ENCODE measurements around the gene FDX2. TPM values are rescaled to one million over a fixed set of nuclear protein-coding genes. Genes with fewer than 3 reads are reported as not detected.

The FDX2 gene
- total RNA-seq, 1 experiment from 2014 or later: 21.0 TPM

DNA sequence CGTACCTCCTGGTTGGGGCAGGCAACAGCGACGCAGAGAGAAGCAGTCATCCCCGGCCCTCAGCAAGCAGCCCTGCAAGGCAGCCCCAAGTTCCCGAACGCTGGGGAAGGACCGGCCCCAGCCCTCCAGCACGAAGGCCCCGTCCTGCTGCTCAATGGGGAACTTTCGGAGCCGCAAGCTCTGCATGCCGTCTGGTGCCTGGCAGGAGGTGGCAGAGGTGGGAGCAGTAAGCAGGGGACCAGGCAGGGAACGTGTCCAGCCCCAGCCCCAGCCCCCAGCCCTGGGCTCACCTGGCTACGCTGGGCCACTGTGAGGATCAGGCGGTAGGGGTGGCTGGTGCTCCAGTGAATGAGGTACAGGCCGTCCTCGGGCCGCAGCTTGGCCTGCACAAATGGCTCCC lies 46.4 kb upstream of the FDX2 start:
- BruUV-seq (replicated peaks): no TSS peak
- no peak overlapping the region for H3K27ac ChIP-seq (ENCODE audit: low read depth, low read length)
- CTCF ChIA-PET: no interaction called here
- H3K4me3 ChIP-seq (replicated peaks in 1 of 2; ENCODE audit: low read depth in 1 of 2, low read length in 2 of 2): no peak overlapping the region
- intact Hi-C loops (cut with micrococcal nuclease): no loop called here
- no peak overlapping the region for H3K4me2 ChIP-seq (ENCODE audit: low read length)
- RAD21 ChIA-PET (ENCODE audit: low non-redundant PET in 1 of 2, low total read pairs in 2 of 2, uncharacterized antibody in 2 of 2, unreplicated experiment in 2 of 2): no interaction called here
- no peak for DNase-seq (ENCODE audit: low read depth, low spot score)
- no peak overlapping the region for H2AFZ ChIP-seq (ENCODE audit: low read depth, low read length, poor library complexity, severe bottlenecking)
- H3K36me3 ChIP-seq (ENCODE audit: control insufficient read depth in 1 of 2, insufficient read depth in 2 of 2, low read length in 2 of 2): peaks cover 13 to 16% of the 10 kb centered on the region in 2 experiments; a peak in 3 of 4 replicates
- H3K9me3 ChIP-seq (ENCODE audit: control insufficient read depth in 1 of 2, insufficient read depth in 1 of 2, low read depth in 1 of 2, low read length in 2 of 2): no peaks in the 10 kb centered on the region
- POLR2A ChIA-PET: interaction anchor here (1.5 kb wide), 1 partner anchor 73 kb away, joined by 3 read pairs; the partner anchor contains the start of gene ICAM5
- no peaks in the 10 kb centered on the region for H3K27me3 ChIP-seq (ENCODE audit: insufficient read depth, low read length)
- H3K9ac ChIP-seq (ENCODE audit: low read length): no peak overlapping the region
- no peak for ATAC-seq
- H3K9me2 ChIP-seq (ENCODE audit: insufficient read depth): no peaks in the 10 kb centered on the region
- TF ChIP-seq JUND (IDR thresholded peaks at IDR 0.05) (no peak), EGR1 (IDR thresholded peaks at IDR 0.05; ENCODE audit: low read depth) (no peak), TCF7L2 (IDR thresholded peaks at IDR 0.05; ENCODE audit: borderline replicate concordance, extremely low read depth, insufficient read depth, insufficient read length) (no peak)
- no peaks in the 10 kb centered on the region for H3K4me1 ChIP-seq (ENCODE audit: control insufficient read depth in 1 of 2, insufficient read depth in 2 of 2, low read length in 2 of 2)
- H3K79me2 ChIP-seq (ENCODE audit: insufficient read depth, low read length): no peaks in the 10 kb centered on the region
- H4K20me1 ChIP-seq (ENCODE audit: insufficient read depth): no peaks in the 10 kb centered on the region

DNA sequence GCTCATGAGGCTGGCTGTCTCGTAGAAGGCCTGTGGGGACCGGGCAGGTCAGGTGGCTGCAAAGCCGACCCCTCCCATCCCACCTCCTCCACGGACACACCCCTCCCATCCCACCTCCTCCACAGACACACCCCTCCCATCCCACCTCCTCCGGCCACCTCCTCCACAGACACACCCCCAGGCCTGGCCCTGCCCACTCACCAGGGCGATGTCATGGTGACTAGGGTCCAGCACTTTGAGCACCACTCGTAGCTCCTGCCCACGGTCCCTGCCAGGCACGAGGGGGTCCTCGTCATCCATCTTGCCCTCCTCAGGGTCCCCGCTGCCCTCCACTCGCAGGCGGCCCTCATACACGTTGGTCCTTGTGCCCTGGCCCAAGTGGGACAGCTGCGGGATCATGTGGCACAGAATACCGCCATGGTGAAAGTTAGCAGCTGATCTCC lies 45.8 kb upstream of the FDX2 start:
- Histone ChIP-seq H3K27ac (ENCODE audit: low read depth, low read length) (no peak overlapping the region), H3K27me3 (ENCODE audit: insufficient read depth, low read length) (no peaks in the 10 kb centered on the region), H2AFZ (ENCODE audit: low read depth, low read length, poor library complexity, severe bottlenecking) (no peak overlapping the region), H3K4me1 (ENCODE audit: control insufficient read depth in 1 of 2, insufficient read depth in 2 of 2, low read length in 2 of 2) (no peaks in the 10 kb centered on the region), H3K9ac (ENCODE audit: low read length) (no peak overlapping the region), H3K4me3 (replicated peaks in 1 of 2; ENCODE audit: low read depth in 1 of 2, low read length in 2 of 2) (no peak overlapping the region), H3K36me3 (ENCODE audit: control insufficient read depth in 1 of 2, insufficient read depth in 2 of 2, low read length in 2 of 2) (peaks cover 14 to 16% of the 10 kb centered on the region in 2 experiments; a peak in 3 of 4 replicates), H3K9me2 (ENCODE audit: insufficient read depth) (no peaks in the 10 kb centered on the region), H3K79me2 (ENCODE audit: insufficient read depth, low read length) (no peaks in the 10 kb centered on the region), H3K4me2 (ENCODE audit: low read length) (no peak overlapping the region), H3K9me3 (ENCODE audit: control insufficient read depth in 1 of 2, insufficient read depth in 1 of 2, low read depth in 1 of 2, low read length in 2 of 2) (no peaks in the 10 kb centered on the region), H4K20me1 (ENCODE audit: insufficient read depth) (no peaks in the 10 kb centered on the region)
- POLR2A ChIA-PET: interaction anchor here (1.5 kb wide), 1 partner anchor 72 kb away, joined by 3 read pairs; the partner anchor contains the start of gene ICAM5
- intact Hi-C loops (cut with micrococcal nuclease): no loop called here
- CTCF ChIA-PET: no interaction called here
- RAD21 ChIA-PET (ENCODE audit: low non-redundant PET in 1 of 2, low total read pairs in 2 of 2, uncharacterized antibody in 2 of 2, unreplicated experiment in 2 of 2): no interaction called here
- ATAC-seq (peak; percentile 52; the same call in 1 of the 2 replicates), DNase-seq (ENCODE audit: low read depth, low spot score) (no peak)
- BruUV-seq (replicated peaks): no TSS peak
- TF ChIP-seq, protein P1, sequence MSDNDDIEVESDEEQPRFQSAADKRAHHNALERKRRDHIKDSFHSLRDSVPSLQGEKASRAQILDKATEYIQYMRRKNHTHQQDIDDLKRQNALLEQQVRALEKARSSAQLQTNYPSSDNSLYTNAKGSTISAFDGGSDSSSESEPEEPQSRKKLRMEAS (IDR thresholded peaks at IDR 0.05): no peak
- TF ChIP-seq YY1 (IDR thresholded peaks at IDR 0.05; ENCODE audit: extremely low read depth, insufficient replicate concordance, low read depth, low read length) (no peak), EZH2 (IDR thresholded peaks at IDR 0.05) (no peak), POLR2AphosphoS5 (IDR thresholded peaks at IDR 0.05; ENCODE audit: low read depth, low read length) (no peak), CEBPB (IDR thresholded peaks at IDR 0.05; ENCODE audit: low read depth) (no peak), SRF (IDR thresholded peaks at IDR 0.05; ENCODE audit: low read depth) (no peak), ELF1 (IDR thresholded peaks at IDR 0.05; ENCODE audit: borderline replicate concordance, low read depth) (no peak), POLR2A (IDR thresholded peaks at IDR 0.05; ENCODE audit: borderline replicate concordance, extremely low read depth, insufficient read depth, insufficient read length) (no peak), ZFX (IDR thresholded peaks at IDR 0.05) (no peak), EZH2phosphoT487 (IDR thresholded peaks at IDR 0.05; ENCODE audit: borderline replicate concordance) (no peak), JUND (IDR thresholded peaks at IDR 0.05) (no peak), EGR1 (IDR thresholded peaks at IDR 0.05; ENCODE audit: low read depth) (no peak), CBX3 (IDR thresholded peaks at IDR 0.05; ENCODE audit: low read depth) (no peak), SIN3A (IDR thresholded peaks at IDR 0.05; ENCODE audit: low read depth) (no peak), TCF7L2 (IDR thresholded peaks at IDR 0.05; ENCODE audit: borderline replicate concordance, extremely low read depth, insufficient read depth, insufficient read length) (no peak), FOSL1 (IDR thresholded peaks at IDR 0.05; ENCODE audit: low read depth) (no peak)
- TF ChIP-seq, protein P2, sequence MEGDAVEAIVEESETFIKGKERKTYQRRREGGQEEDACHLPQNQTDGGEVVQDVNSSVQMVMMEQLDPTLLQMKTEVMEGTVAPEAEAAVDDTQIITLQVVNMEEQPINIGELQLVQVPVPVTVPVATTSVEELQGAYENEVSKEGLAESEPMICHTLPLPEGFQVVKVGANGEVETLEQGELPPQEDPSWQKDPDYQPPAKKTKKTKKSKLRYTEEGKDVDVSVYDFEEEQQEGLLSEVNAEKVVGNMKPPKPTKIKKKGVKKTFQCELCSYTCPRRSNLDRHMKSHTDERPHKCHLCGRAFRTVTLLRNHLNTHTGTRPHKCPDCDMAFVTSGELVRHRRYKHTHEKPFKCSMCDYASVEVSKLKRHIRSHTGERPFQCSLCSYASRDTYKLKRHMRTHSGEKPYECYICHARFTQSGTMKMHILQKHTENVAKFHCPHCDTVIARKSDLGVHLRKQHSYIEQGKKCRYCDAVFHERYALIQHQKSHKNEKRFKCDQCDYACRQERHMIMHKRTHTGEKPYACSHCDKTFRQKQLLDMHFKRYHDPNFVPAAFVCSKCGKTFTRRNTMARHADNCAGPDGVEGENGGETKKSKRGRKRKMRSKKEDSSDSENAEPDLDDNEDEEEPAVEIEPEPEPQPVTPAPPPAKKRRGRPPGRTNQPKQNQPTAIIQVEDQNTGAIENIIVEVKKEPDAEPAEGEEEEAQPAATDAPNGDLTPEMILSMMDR (IDR thresholded peaks at IDR 0.05 in 2 of 3, conservative IDR thresholded peaks at IDR 0.05 in 1 of 3; ENCODE audit: borderline replicate concordance in 1 of 3, insufficient read depth in 1 of 3, low read depth in 2 of 3, low read length in 2 of 3): no peak
